Measurements from ENCODE around the gene APBA3.

GRCh38 chr19:3807131-3807480 is 45.6 kb upstream of the APBA3 start:
- TF ChIP-seq ZSCAN30 (tag by site-specific recombination; IDR thresholded peaks at IDR 0.05) (no peak), CTCF (tag by site-specific recombination; IDR thresholded peaks at IDR 0.05) (no peak), ZNF175 (tag by site-specific recombination; IDR thresholded peaks at IDR 0.05) (no peak), PBX3 (CRISPR knock-in tag; IDR thresholded peaks at IDR 0.05) (no peak), ZNF768 (tag by site-specific recombination; IDR thresholded peaks at IDR 0.05) (no peak), MYNN (tag by site-specific recombination; IDR thresholded peaks at IDR 0.05; ENCODE audit: borderline replicate concordance) (no peak), ZNF785 (tag by site-specific recombination; IDR thresholded peaks at IDR 0.05) (no peak), ZBTB7A (tag by site-specific recombination; IDR thresholded peaks at IDR 0.05; ENCODE audit: low read depth) (no peak), ZNF433 (tag by site-specific recombination; IDR thresholded peaks at IDR 0.05; ENCODE audit: low read depth) (no peak), ZBTB48 (tag by site-specific recombination; IDR thresholded peaks at IDR 0.05) (no peak)

Data from HEK293 (cell line).